NCI-H2107 treated with DMSO at 0.1 percent for 48 hours (cell line): ENCODE data around the gene TPRG1L.
"Not testable (repeated sequence)": the region's sequence is repeated elsewhere in the genome, so short reads cannot be mapped to it uniquely, and the experiment has no call there.

ENCODE experiments used
- DNase-seq: peaks from one replicate; lab custom pipeline; 2025; ENCODE audit not compliant: unreplicated experiment; lab: John Stamatoyannopoulos, UW

The TPRG1L gene

DNA sequence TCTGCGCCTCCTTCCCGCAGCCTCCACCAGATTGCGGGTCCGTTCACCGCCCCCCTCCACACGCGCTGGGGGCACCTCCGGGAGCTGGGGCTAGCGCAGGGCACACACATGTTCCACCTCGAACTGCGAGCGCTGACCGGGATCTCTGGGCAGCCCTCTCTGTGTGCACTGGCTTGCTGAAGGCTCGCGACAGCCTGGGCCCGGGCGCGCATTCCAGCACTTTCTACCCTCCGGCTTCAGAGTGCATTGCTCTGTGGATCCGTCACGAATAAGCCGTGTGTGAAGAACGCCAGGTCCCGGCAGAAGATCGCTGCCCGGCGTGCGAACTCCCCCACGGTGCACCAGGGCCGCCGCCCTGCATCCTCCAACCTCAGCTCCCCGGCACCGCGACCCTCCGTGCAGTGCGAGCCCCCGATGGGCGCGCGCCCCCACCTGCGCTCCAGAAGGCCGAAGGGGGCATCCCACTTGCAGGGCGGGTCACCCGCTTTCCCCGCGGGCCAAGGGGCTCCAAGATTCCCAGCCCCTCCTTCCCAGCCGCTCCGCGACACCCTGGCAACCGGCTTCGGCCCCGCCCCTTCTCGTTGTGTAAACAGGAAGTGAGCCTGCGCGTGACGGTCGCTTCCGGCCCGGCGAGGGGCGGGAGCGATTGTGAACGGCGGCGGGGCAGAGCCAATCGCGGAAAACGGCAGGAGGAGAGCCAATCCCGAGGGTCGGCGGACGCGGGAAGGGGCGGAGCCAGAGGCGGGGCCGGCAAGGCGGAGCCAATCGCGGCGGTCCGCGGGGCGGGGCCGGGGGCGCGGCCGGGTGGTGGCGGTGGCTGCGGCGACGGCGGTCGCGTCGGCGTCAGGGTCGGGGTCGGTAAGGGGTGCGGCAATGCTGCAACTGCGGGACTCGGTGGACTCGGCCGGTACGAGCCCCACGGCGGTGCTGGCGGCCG, at the start of gene TPRG1L:
TSS of gene TPRG1L (plus strand) at position 816 of the 937 bp plus-strand sequence. CDS start at position 874, 58 bp downstream.
- DNase-seq = peak; percentile 62

DNA sequence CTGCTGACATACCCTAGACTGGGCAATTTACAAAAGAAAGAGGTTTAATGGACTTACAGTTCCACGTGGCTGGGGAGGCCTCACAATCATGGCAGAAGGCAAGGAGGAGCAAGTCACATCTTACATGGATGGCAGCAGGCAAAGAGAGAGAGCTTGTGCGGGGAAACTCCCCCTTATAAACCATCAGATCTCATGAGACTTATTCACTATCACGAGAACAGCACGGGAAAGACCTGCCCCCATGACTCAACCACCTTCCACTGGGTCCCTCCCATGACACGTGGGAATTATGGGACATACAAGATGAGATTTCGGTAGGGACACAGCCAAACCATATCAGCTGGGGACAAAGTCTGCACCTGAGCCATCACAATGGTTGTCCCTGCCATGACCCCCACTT, 49.3 kb upstream of the TPRG1L start:
- DNase-seq = not testable (repeated sequence)

DNA sequence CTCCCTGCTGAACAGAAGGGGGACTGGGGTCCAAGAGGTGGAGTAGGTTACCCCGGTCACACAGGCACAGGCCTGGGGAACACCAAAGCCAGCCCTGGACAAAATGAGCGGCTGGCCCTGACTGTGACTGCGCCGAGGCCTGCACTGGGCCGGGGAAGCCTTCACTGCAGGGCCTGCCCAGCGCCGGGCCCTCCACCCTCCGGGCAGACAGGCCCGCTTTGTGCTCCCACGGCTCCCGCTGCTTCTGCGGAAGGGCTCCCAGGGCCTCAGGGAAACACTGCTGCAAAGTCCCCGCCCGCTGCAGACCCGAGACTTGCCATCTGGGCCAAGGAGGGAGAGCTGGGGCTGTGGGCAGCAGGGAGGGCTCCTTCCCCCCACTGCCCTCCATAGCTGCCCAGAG, 48.8 kb upstream of the TPRG1L start:
- no peak for DNase-seq

DNA sequence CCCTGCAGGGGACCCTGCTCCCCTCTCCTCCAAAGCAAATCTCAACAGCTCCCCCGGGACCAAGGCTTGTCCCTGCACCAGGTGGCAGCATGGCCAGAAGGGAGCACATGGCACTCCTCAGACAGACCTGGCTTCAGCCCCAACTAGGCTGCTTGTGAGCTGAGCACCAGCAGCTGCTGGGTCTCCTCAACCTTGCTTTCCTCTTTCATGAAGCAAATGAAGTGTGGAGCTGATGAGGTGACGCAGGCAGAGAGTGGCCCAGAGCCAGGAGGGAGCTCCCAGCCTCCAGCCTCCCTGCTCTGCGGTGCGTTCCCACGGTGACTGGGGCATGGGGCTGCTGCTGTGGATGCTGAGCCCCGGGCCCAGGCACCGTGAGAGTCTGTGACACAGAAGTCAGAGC, 47.5 kb upstream of the TPRG1L start:
- DNase-seq = no peak

DNA sequence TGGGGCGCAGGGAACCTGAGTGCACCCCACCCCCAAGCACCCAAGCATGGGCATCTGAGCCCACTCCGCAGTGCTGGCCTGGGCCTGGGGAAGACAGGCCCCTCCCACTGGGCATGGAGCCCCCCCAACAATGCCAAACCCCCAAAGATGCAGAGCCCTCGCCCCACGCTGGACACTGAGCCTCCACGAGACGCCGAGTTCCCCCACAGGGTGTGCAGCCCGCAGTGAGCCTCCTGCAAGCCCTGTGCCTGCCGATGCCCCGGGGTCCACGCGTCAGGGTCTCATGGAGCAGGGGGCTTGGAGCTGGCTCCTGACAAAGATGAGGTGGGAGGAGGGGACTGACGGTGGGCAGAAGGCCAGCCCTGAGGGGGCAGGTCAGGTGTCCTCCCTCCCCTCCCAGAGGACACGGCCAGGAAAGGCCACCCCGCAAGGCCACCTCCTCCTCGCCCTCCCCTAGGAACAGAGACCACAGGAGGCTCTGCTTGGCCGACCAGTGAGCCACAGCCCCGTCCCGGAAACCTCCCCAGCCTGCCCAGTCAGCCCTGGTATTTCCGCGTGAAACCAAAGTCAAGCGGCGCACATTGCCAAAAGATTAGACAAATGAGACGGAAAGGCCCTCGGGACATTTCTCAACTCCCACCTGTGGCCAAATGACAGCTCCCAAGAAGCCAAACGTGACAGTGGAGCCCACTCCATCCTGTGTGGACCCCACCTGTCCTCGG, 46.9 kb upstream of the TPRG1L start:
- DNase-seq = no peak

DNA sequence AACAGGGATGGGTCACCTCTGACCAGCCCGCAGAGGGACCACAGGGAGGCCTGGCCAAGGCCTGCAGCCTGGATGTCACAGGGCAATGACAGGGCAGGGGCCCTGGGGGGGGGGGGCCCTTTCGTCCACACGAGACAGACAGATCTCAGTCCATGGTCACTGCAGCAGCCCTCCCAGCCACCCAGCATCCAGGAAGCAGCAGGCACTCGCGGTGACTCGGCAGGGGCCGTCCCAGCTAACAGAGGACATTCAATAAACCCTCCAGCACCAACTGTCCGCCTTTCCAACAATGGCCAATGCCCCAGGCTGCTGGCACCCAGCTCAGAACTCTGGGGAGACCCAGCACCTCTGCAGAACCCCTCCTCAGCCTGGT, 46.4 kb upstream of the TPRG1L start:
- DNase-seq = no peak

DNA sequence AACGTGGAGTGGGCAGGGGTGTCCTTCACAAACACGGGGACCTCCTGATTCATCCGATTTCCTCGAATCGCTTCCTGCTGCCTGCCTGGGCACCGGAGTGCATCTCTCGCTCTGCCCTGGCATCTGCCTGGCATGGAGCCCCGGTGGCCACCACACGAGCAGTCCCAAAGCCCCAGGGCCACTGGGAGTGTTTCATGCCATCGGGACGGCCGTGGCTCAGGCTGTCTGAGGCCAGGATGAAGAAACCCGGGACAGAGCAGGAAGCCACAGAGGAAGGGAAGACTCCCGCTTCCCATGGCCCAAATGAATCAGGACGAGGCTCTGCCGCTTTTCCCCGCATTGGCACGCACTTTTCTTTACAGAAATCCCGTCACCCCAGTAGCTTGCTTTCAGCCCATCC, 45.9 kb upstream of the TPRG1L start:
- no peak for DNase-seq

DNA sequence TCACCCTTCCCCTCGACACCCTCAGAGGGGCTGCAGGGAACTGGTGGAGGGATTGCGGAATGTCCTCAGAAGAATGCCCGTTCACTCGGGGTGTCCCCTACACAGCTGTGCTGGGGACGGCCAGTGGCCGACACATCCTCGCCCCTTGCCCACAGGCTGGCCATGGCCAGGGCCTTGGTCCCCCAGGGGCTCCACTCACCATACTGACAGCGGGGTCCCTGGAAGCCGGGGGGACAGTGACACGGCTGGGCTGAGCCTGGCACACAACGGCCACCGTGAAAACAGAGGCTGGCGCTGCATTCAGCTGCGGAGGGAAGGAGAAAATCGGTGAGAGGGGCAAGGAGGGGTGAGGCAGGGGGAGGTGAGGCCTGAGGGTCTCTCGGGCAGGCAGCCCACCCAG, 45.2 kb upstream of the TPRG1L start:
- no peak for DNase-seq

DNA sequence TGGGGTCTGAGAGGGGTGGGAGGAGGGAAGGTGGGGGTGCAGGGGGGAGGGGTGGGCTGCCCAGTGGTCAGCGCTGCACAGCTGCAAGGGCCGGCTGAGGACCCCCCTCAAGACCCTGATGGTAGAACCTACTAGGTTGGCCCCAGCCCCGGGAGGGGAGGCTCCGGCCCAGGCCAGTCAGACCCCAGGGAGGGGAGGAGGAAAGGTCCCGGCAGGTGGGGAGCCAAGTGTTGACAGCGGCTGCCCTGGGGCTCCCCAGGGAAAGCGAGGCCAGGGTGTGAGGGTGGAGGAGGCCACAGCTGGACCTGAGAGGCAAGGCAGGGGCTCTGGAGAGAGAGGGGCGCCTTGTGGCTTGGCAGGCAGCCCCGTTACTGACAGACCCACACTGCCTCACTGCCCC, 44.6 kb upstream of the TPRG1L start:
- DNase-seq = no peak

DNA sequence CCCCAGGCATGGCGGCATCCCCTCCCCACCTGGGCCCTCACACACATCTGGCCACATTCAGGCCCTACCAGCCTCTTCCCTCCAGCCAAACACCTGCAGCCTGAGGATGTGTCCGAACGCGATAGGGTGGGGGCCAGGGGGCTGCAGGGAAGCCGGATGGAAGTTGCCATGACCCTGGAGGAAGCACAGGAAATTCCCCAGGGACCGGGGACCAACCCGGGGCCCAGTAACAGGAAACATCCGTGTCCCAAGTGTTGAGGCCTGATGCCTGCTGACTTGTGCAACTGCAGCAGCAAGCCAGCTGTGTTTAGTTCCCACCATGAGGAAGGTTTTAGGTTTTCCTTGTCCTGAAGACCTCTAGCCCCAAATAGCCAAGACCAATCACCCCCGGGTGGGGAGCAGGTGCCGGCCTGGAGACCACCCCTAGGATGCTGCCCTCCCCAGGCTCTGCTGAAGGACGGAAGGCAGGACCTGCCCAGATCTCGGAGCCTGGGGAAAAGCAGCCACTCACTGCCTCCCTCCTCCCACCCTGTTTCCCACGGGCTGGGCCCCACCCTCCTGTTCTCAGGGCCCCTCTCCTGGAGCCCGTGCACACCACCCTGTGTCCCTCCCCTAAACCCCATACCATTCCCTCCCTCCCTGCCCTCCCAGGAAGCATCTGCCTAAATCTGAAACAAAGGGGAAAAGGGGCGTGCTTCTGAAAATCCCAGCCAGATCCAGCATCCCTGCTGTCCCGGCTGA, 43.3 kb upstream of the TPRG1L start:
- DNase-seq = no peak

DNA sequence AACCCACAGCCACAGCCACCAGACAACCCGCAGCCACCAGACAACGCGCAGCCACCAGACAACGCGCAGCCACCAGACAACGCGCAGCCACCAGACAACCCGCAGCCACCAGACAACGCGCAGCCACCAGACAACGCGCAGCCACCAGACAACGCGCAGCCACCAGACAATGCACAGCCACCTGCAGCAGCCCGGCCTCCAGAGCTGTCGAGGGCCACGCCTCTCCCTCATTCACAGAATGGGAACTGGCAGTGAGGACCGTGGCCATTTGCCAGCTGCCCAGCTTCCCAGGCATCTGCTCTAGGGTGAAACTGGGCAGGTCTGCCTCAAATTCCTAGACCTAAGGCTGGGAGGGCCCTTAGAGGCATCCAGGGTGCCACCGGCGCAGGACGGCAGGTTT, 41.1 kb upstream of the TPRG1L start:
- DNase-seq = not testable (repeated sequence)

DNA sequence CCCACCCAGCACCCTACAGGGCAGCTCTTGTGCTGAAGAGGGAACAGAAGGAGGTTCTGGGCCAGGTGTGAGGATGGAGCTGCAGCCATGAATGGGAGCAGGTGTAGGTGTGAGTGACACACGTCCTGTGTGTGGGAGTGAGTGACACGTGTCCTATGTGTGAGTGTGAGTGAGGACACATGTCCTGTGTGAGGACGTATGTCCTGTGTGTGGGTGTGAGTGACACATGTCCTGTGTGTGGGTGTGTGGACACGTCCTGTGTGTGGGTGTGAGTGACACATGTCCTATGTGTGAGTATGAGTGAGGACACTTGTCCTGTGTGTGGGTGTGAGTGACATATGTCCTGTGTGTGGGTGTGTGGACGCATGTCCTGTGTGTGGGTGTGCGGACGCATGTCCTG, 39.9 kb upstream of the TPRG1L start:
- DNase-seq = no peak

DNA sequence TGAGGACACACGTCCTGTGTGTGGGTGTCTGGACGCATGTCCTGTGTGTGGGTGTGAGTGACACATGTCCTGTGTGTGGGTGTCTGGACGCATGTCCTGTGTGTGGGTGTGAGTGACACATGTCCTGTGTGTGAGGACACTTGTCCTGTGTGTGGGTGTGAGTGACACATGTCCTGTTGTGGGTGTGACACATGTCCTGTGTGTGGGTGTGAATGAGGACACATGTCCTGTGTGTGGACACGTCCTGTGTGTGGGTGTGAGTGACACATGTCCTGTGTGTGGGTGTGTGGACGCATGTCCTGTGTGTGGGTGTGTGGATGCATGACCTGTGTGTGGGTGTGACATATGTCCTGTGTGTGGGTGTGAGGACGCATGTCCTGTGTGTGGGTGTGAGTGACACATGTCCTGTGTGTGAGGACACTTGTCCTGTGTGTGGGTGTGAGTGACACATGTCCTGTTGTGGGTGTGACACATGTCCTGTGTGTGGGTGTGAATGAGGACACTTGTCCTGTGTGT, 39.4 kb upstream of the TPRG1L start:
- DNase-seq = not testable (repeated sequence)

DNA sequence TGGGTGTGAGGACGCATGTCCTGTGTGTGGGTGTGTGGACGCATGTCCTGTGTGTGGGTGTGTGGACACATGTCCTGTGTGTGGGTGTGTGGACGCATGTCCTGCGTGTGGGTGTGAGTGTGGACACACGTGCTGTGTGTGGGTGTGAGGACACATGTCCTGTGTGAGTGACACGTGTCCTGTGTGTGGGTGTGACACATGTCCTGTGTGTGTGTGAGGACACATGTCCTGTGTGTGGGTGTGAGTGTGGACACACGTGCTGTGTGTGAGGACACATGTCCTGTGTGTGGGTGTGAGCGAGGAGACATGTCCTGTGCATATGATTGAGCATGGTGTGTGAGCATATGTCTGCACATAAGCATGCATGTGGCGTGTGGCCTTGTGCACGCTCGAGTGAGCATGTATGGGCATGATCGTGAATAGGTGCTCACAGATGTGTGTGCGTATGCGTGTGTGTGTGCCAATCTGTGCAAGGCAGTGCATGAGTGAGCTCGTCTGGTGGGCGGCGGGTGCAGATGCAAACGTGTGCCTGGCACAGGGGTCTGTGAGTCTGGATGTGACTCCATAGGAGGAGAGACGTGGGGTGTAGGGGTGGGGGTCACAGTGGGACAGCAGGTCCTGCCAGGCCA, 38.8 kb upstream of the TPRG1L start:
- no peak for DNase-seq

DNA sequence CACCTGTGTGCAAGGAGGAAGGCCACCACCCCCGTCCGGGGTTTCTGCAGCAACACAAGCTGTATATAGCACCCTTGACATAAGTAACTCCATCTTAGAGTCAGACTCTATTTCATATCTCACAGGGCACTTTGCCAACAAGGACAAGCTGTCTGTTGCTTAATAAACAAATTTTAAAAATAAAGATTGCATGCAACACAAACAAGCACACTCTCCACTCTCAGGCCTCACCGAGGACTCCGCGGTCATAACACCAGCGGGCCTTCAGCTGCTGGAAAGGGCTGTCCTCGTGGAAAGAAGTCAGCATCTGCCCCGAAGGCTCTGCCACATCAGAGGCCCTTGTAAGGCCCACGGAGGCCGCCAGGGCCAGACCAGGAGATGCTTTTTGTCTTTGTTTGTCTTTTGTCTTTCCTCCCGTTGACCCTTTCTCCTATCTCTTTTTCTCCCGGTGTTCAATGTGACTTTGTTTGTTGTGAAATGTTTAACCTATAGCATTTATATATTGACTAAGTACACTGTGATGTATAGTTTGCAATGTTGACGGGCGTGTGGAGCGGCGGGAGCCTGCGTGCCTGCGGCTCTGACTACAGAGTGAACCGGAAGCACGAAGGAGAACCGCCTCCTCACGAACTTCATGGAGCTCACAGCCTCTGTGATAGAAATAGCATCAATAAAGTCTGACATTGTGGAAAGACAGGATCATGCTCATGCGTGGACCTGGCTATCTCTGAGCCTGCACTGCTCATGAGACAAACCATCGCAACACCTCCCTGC, 37.6 kb upstream of the TPRG1L start:
- DNase-seq = no peak

DNA sequence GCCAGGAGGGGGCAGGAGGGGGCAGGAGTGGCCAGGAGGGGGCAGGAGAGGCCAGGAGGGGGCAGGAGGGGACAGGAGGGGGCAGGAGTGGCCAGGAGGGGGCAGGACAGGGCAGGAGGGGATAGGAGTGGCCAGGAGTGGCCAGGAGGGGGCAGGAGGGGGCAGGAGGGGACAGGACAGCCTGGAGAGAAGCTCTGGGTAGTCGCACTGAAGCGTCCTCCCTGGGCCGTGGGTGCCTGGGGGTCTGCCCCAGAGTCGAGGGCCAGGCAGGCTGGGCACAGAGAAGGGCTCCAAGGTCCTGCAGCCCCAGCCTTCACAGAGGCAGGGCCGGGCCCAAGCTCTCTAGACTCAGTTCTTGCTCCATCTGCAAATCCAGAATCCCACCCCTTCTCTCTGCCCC, 36.4 kb upstream of the TPRG1L start:
- DNase-seq = no peak

DNA sequence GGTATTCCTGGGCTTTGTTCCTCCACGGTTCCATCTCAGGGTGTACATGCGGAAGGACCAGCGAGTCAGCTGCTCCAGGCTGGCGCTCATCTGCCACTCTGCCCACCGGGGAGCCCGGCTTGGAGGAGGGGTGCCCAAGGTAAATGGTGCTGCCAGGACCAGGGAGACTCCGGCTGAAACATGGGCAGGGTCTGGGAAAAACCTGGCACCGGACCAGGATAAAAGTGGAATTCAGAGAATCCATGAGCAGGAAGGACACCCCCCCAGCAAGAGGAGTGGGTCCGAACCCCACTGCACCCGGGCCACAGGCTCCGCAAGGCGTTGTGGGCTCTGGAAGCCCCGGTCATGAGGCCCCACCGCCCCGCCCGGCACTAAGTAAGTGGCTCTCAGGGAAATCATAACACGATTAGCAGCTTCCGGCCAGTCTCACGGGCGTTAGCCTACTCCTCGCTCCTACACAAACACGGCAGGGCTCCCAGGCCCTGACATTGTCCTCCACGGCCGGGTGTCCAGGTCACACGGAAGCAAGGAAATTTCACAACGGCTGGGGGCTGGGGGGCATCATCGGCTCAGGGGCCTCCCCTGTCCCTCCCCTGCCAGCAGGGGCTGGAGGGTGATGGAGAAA, 34.6 kb upstream of the TPRG1L start:
- DNase-seq = no peak

DNA sequence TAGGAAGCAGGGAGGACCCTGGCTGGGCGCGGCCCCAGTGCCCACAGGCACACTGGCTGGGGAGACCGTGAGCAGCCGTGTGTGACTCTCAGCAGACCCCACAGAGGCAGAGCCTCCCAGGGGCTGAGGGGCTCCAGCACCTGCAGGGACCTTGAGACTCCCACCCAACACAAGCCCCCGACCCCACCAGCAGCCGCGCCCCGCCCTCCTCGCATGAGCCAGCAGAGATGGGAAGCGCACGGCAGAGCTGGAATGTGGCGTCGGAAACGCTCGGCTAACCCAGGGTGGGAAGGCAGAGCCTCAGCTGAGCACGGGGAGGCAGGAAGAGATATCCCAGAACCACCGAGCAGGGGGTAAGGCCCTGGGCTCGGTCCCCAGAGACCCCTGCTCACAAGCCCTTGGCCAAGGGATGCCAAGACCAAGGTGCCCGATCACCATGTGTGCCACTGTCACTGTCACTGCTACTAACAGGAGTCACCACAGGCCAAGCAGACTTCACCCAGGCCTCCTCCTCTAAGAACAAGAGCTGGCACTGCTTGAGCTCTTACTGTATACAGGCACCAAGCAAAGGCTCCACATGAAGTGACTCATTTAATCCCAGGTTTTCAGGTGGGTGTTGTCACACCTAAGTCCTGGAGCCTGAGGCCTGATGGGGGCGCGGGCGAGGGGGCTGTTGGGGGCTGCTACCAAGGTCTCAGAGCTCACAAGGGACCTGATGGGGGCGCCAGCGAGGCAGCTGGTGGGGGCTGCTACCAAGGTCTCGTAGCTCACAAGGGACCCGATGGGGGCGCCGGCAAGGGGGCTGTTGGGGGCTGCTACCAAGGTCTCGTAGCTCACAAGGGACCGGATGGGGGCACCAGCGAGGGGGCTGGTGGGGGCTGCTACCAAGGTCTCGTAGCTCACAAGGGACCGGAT, 33.6 kb upstream of the TPRG1L start:
- no peak for DNase-seq

DNA sequence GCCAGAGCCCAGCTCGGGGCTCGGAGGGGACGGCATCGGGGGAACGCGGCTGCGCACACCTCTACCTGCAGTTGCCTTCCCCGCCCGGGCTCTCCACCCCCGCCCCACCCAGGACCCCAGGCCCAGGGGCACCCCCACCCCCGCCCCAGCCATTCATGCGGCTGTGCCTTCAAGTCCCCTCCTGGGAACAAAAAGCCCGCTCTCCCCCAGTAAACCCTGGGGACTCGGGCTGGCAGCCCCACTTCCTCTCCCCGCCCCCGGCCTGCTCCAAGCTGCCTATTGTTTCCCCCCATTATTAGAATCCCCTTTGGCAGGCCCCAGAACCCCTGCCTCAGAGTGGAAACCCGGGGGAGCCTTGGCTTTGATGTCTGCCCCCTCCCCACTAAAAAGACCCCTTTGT, 31.5 kb upstream of the TPRG1L start:
- no peak for DNase-seq
